Naive thymus-derived CD4-positive, alpha-beta T cell (primary cell): ENCODE results near the gene ERGIC1. TPM values are rescaled to one million over a fixed set of nuclear protein-coding genes. Genes with fewer than 3 reads are reported as not detected.
A peak's percentile ranks its signal among the peaks of the same experiment; 100 is the strongest.
"Not testable (repeated sequence)": the region's sequence is repeated elsewhere in the genome, so short reads cannot be mapped to it uniquely, and the experiment has no call there.

Experiments used
- ATAC-seq: fragments of 150-1000 bp; cut with Tn5 transposase; 2 replicates; pipeline ENCODE4 v1.10.0; 2021; ENCODE audit warnings: mild to moderate bottlenecking, moderate library complexity
- CTCF ChIA-PET: fragments of 350-600 bp; sonication (Branson Sonifier 250); formaldehyde crosslinking; loops from one replicate; lab custom pipeline; 2021; ENCODE audit warnings: antibody characterized with exemption; lab: Charles Lee
- POLR2A ChIA-PET: fragments of 350-600 bp; sonication (Branson Sonifier 250); formaldehyde crosslinking; loops from one replicate; lab custom pipeline; 2021; ENCODE audit warnings: antibody characterized with exemption, inconsistent platforms; lab: Charles Lee
- DNase-seq, 9 donors: peaks; one replicate each; pipeline versions ENCODE4 v3.0.0 to v3.0.0-alpha.2; 2020 to 2022; ENCODE audit warnings: mixed read lengths in 1 of 9
- H3K27ac ChIP-seq: one replicate; pipeline ENCODE4 v1.7.0; 2013; ENCODE audit warnings: mild to moderate bottlenecking, low read depth, low read length, moderate library complexity
- H3K27me3 ChIP-seq, 2 donors: one replicate each; pipeline ENCODE4 v1.7.0; 2013; ENCODE audit warnings: low read length in 2 of 2, mild to moderate bottlenecking in 2 of 2, moderate library complexity in 2 of 2; ENCODE audit not compliant: control insufficient read depth in 2 of 2, insufficient read depth in 2 of 2
- H3K36me3 ChIP-seq, 3 experiments: 1 replicate in 2 of 3; 2 replicates in 1 of 3; pipeline ENCODE4 v1.7.0; 2013; ENCODE audit warnings: low read length in 3 of 3, mild to moderate bottlenecking in 3 of 3, moderate library complexity in 1 of 3; ENCODE audit not compliant: insufficient read depth in 3 of 3, control insufficient read depth in 2 of 3
- H3K4me1 ChIP-seq, 2 donors: one replicate each; pipeline ENCODE4 v1.7.0; 2013; ENCODE audit warnings: low read length in 2 of 2, mild to moderate bottlenecking in 2 of 2, moderate library complexity in 1 of 2; ENCODE audit not compliant: control insufficient read depth in 2 of 2, insufficient read depth in 2 of 2
- H3K4me3 ChIP-seq: 2 replicates; pipeline ENCODE4 v1.7.0; 2013; ENCODE audit warnings: mild to moderate bottlenecking, low read length
- H3K9me3 ChIP-seq, 3 experiments: 1 replicate in 2 of 3; 2 replicates in 1 of 3; pipeline ENCODE4 v1.7.0; 2013; ENCODE audit warnings: low read length in 3 of 3; ENCODE audit not compliant: control insufficient read depth in 2 of 3
- H3K27ac Mint-ChIP-seq, 9 donors: one replicate each; pipeline ENCODE4 v1.8.0; 2020 to 2022; ENCODE audit warnings: mixed read lengths in 9 of 9, mild to moderate bottlenecking in 8 of 9, moderate library complexity in 5 of 9, inconsistent platforms in 2 of 9
- H3K27me3 Mint-ChIP-seq, 5 donors: one replicate each; pipeline ENCODE4 v1.8.0; 2021 to 2022; ENCODE audit warnings: mixed read lengths in 5 of 5, mild to moderate bottlenecking in 1 of 5
- H3K36me3 Mint-ChIP-seq, 5 donors: one replicate each; pipeline ENCODE4 v1.8.0; 2020 to 2022; ENCODE audit warnings: mixed read lengths in 5 of 5, mild to moderate bottlenecking in 3 of 5, inconsistent platforms in 1 of 5
- H3K4me1 Mint-ChIP-seq, 7 donors: one replicate each; pipeline ENCODE4 v1.8.0; 2020 to 2022; ENCODE audit warnings: mixed read lengths in 7 of 7, mild to moderate bottlenecking in 3 of 7, inconsistent platforms in 1 of 7
- H3K4me3 Mint-ChIP-seq, 10 donors: one replicate each; pipeline ENCODE4 v1.8.0; 2020 to 2022; ENCODE audit warnings: mild to moderate bottlenecking in 10 of 10, mixed read lengths in 10 of 10, moderate library complexity in 6 of 10, inconsistent platforms in 2 of 10
- H3K9me3 Mint-ChIP-seq, 11 donors: one replicate each; pipeline ENCODE4 v1.8.0; 2020 to 2022; ENCODE audit warnings: mixed read lengths in 11 of 11, mild to moderate bottlenecking in 4 of 11, inconsistent platforms in 1 of 11, moderate library complexity in 1 of 11
- intact Hi-C, 2 donors: fragments of 100-400 bp; cut with micrococcal nuclease; formaldehyde crosslinking; loops; one replicate each; pipeline ENCODE4 v1.15.1; 2023
- polyA plus RNA-seq, 2 donors: library from polyadenylated mRNA; unstranded; fragments of 300-500 nt; fragmentation: Illumina TruSeq; gene quantifications; one replicate each; pipeline ENCODE4 v1.2.3, GENCODE V29; 2021
- total RNA-seq, 6 experiments: library from RNA in 5 of 6; stranded (reverse) in 5 of 6; gene quantifications; 1 replicate in 5 of 6; 2 replicates in 1 of 6; pipeline ENCODE4 v1.2.3 and lab custom pipeline; 2021 to 2026

ERGIC1 gene
- total and polyA plus RNA-seq, 7 experiments from 2014 or later, result 18.3 to 71.3 (median 50.0) TPM

GRCh38 chr5:172806897-172807672 lies 27.0 kb upstream of the ERGIC1 start:
- H3K27me3 ChIP-seq, result no peaks in the 10 kb centered on the region
- peaks cover 0 to 12% of the 10 kb centered on the region in 2 donors for H3K4me1 ChIP-seq
- peak; percentile 98 for ATAC-seq
- Mint-ChIP-seq H3K9me3 (peaks cover 0 to 3% (median 0%) of the 10 kb centered on the region in 11 donors), H3K4me3 (peak overlapping the region; percentile 73 to 87 (median 84)), H3K27ac (peak overlapping the region; percentile 86 to 98 (median 93)), H3K36me3 (peaks cover 0 to 2% (median 0%) of the 10 kb centered on the region in 5 donors), H3K4me1 (peaks cover 9 to 17% (median 13%) of the 10 kb centered on the region in 7 donors), H3K27me3 (peaks cover 0 to 2% (median 0%) of the 10 kb centered on the region in 5 donors)
- no peaks in the 10 kb centered on the region for H3K36me3 ChIP-seq
- peak; percentile 24 to 78 (median 52) for DNase-seq
- peak overlapping the region; percentile 45 for H3K4me3 ChIP-seq
- intact Hi-C loops, result loop anchor here (1.0 to 2.0 kb wide), 6 partner anchors 27 to 151 kb away; partner anchors contain the start of gene ERGIC1 (in 2 of the 2)
- POLR2A ChIA-PET, result interaction anchor here (0.9 to 1.2 kb wide), 4 partner anchors 30 to 67 kb away, joined by 3 to 10 read pairs (median 3); partner anchors contain the start of gene DUSP1
- H3K27ac ChIP-seq, result peak overlapping the region; percentile 74
- H3K9me3 ChIP-seq, result no peaks in the 10 kb centered on the region
- CTCF ChIA-PET, result interaction anchor here (0.7 to 2.0 kb wide), 3 partner anchors 28 to 92 kb away, joined by 3 to 7 read pairs (median 3); no protein-coding TSS in a partner anchor

GRCh38 chr5:172807766-172808311 lies 26.2 kb upstream of the ERGIC1 start:
- Histone ChIP-seq H3K36me3 (no peaks in the 10 kb centered on the region), H3K9me3 (no peaks in the 10 kb centered on the region), H3K4me1 (peaks cover 0 to 12% of the 10 kb centered on the region in 2 donors), H3K27ac (peak overlapping the region; percentile 74), H3K27me3 (no peaks in the 10 kb centered on the region), H3K4me3 (peak overlapping the region; percentile 45)
- Mint-ChIP-seq H3K27me3 (peaks cover 0 to 2% (median 0%) of the 10 kb centered on the region in 5 donors), H3K9me3 (peaks cover 0 to 3% (median 0%) of the 10 kb centered on the region in 11 donors), H3K27ac (peak overlapping the region; percentile 86 to 98 (median 93)), H3K4me1 (peaks cover 9 to 17% (median 13%) of the 10 kb centered on the region in 7 donors), H3K36me3 (peaks cover 0 to 2% (median 0%) of the 10 kb centered on the region in 5 donors), H3K4me3 (peak overlapping the region; percentile 73 to 87 (median 84))
- ChIA-PET CTCF (interaction anchor here (0.6 to 2.0 kb wide), 4 partner anchors 10 to 93 kb away, joined by 3 to 7 read pairs (median 3); no protein-coding TSS in a partner anchor), POLR2A (interaction anchor here (0.9 to 1.2 kb wide), 4 partner anchors 31 to 68 kb away, joined by 3 to 10 read pairs (median 3); partner anchors contain the start of gene DUSP1)
- no peak for DNase-seq
- intact Hi-C loops, result loop anchor here (1.0 to 2.0 kb wide), 6 partner anchors 26 to 150 kb away; partner anchors contain the start of gene ERGIC1 (in 2 of the 2)
- ATAC-seq, result no peak

DNA sequence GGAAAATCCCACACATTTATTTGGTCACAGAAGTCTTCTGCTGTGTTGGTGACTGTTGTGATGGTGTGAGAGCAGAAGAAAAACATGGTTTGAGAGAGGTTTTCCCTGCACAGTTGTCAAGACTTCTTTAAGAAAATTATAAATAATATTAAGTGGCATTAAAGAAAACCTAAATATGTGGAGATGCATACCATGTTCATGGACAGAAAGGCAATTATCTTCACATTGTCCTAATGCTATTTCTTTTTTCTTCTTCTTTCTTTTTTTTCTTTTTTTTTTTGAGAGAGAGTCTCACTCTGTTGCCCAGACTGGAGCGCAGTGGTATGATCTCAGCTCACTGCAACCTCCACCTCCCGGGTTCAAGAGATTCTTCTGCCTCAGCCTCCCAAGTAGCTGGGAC lies 24.3 kb upstream of the ERGIC1 start:
- ChIA-PET CTCF (interaction anchor here (0.6 kb wide), 1 partner anchor 25 kb away, joined by 3 read pairs; no protein-coding TSS in a partner anchor), POLR2A (no interaction called here)
- DNase-seq, result no peak
- Mint-ChIP-seq H3K27ac (no peak overlapping the region), H3K27me3 (peaks cover 0 to 5% (median 0%) of the 10 kb centered on the region in 5 donors), H3K4me1 (peaks cover 9 to 17% (median 13%) of the 10 kb centered on the region in 7 donors), H3K9me3 (peaks cover 0 to 3% (median 0%) of the 10 kb centered on the region in 11 donors), H3K4me3 (no peak overlapping the region), H3K36me3 (peaks cover 0 to 2% (median 0%) of the 10 kb centered on the region in 5 donors)
- Histone ChIP-seq H3K4me3 (no peak overlapping the region), H3K4me1 (peaks cover 0 to 12% of the 10 kb centered on the region in 2 donors), H3K27me3 (no peaks in the 10 kb centered on the region), H3K27ac (no peak overlapping the region), H3K9me3 (no peaks in the 10 kb centered on the region), H3K36me3 (no peaks in the 10 kb centered on the region)
- ATAC-seq, result no peak
- intact Hi-C loops, result no loop called here

GRCh38 chr5:172810996-172811395 lies 23.1 kb upstream of the ERGIC1 start:
- H3K4me3 Mint-ChIP-seq, H3K9me3 ChIP-seq, H3K27ac Mint-ChIP-seq, H3K36me3 ChIP-seq, H3K9me3 Mint-ChIP-seq, CTCF ChIA-PET, DNase-seq, H3K27ac ChIP-seq, H3K36me3 Mint-ChIP-seq, ATAC-seq, H3K4me3 ChIP-seq, H3K27me3 ChIP-seq, intact Hi-C loops: not testable (repeated sequence)
- peaks cover 0 to 10% (median 0%) of the 10 kb centered on the region in 5 donors for H3K27me3 Mint-ChIP-seq
- POLR2A ChIA-PET, result interaction anchor here (1.6 to 2.3 kb wide), 2 partner anchors 25 to 39 kb away, joined by 4 to 7 read pairs; no protein-coding TSS in a partner anchor
- peaks cover 0 to 12% of the 10 kb centered on the region in 2 donors for H3K4me1 ChIP-seq
- H3K4me1 Mint-ChIP-seq, result peaks cover 9 to 17% (median 13%) of the 10 kb centered on the region in 7 donors

- no peak for ATAC-seq
- Histone ChIP-seq H3K27me3 (no peaks in the 10 kb centered on the region), H3K4me3 (no peak overlapping the region), H3K36me3 (no peaks in the 10 kb centered on the region), H3K27ac (no peak overlapping the region), H3K4me1 (no peaks in the 10 kb centered on the region), H3K9me3 (no peaks in the 10 kb centered on the region)
- Mint-ChIP-seq H3K36me3 (no peaks in the 10 kb centered on the region), H3K9me3 (peaks cover 0 to 2% (median 0%) of the 10 kb centered on the region in 11 donors), H3K27me3 (peaks cover 0 to 14% (median 0%) of the 10 kb centered on the region in 5 donors), H3K4me1 (peaks cover 0 to 2% (median 0%) of the 10 kb centered on the region in 7 donors), H3K4me3 (no peak overlapping the region), H3K27ac (no peak overlapping the region)
- intact Hi-C loops, result no loop called here
- CTCF ChIA-PET, result interaction anchor here (1.0 kb wide), 1 partner anchor 102 kb away, joined by 3 read pairs; no protein-coding TSS in a partner anchor
- POLR2A ChIA-PET, result no interaction called here
- no peak for DNase-seq
Measured at GRCh38 chr5:172815631-172816030, 18.4 kb upstream of the ERGIC1 start.

DNA sequence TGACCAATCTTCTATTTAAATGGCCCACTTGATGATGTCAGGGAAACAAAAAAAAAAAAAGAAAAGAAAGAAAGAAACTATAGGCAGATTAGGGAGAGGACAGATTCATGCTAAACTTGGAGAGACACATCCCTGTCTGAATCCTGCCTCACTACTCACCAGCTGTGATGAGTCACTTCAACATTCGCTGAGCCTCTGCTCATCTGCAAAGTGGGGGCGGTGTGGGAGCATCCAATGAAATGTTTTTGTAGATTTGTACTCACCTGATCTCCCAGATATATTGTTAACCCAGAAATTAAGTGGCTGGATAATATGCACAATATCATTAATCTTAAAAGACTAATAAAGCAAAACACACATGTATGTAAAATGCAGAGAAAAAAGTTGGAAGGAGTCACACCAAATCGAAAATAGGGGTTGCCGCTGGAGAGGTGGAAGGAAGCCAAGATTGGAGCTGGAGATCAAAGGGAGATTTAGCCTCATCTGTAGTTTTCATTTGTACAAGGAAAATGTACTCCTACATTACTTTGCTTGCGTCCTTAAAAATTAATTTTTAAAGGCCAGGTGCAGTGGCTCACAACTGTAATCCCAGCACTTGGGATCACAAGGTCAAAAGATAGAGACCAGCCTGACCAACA lies 17.0 kb upstream of the ERGIC1 start:
- Histone ChIP-seq H3K4me3 (no peak overlapping the region), H3K27ac (no peak overlapping the region), H3K36me3 (no peaks in the 10 kb centered on the region), H3K4me1 (no peaks in the 10 kb centered on the region), H3K27me3 (no peaks in the 10 kb centered on the region), H3K9me3 (no peaks in the 10 kb centered on the region)
- ATAC-seq, result no peak
- intact Hi-C loops, result no loop called here
- Mint-ChIP-seq H3K27ac (no peak overlapping the region), H3K9me3 (peaks cover 0 to 2% (median 0%) of the 10 kb centered on the region in 11 donors), H3K4me3 (no peak overlapping the region), H3K4me1 (peaks cover 0 to 2% (median 0%) of the 10 kb centered on the region in 7 donors), H3K27me3 (peaks cover 0 to 14% (median 0%) of the 10 kb centered on the region in 5 donors), H3K36me3 (no peaks in the 10 kb centered on the region)
- ChIA-PET CTCF (no interaction called here), POLR2A (no interaction called here)
- DNase-seq, result no peak
